ENCODE measurements around the gene CABS1. TPM values are rescaled to one million over a fixed set of nuclear protein-coding genes. Genes with fewer than 3 reads are reported as not detected.
A peak's percentile ranks its signal among the peaks of the same experiment; 100 is the strongest.

Gene CABS1
- total and polyA plus RNA-seq, 10 of the 15 experiments (the other 5 are each of a cell fraction or from before 2014, with no cell fraction given): not detected

DNA sequence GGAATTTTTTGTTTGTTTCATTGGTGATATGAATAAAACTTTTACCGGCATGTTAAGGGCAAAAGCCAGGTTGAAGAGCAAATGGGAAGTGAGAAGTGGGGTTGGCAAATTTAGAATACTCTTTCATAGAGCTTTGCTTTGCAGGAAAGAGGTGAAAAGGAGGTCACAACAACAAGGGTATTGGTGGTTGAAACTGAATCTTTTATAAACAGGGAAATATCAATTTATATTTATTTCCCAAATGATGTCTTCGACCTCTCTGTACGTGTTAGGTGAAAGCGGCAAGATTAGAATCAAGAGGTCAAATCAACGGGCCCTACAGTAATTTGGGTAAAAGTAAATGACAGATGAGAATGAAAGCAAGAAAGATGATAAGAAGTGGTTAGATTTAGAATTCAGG lies 29.2 kb downstream of the CABS1 start (continued):
- TF ChIP-seq, protein P1, sequence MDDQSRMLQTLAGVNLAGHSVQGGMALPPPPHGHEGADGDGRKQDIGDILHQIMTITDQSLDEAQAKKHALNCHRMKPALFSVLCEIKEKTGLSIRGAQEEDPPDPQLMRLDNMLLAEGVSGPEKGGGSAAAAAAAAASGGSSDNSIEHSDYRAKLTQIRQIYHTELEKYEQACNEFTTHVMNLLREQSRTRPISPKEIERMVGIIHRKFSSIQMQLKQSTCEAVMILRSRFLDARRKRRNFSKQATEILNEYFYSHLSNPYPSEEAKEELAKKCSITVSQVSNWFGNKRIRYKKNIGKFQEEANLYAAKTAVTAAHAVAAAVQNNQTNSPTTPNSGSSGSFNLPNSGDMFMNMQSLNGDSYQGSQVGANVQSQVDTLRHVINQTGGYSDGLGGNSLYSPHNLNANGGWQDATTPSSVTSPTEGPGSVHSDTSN (IDR thresholded peaks at IDR 0.05; ENCODE audit: insufficient replicate concordance, low read depth, low read length): no peak
- TF ChIP-seq IKZF1 (conservative IDR thresholded peaks at IDR 0.05) (peak; percentile 59), BHLHE40 (IDR thresholded peaks at IDR 0.05; ENCODE audit: borderline replicate concordance in 1 of 2, low read depth in 2 of 2, low read length in 1 of 2) (no peak), ATF7 (IDR thresholded peaks at IDR 0.05; ENCODE audit: low read depth) (peak; percentile 50), CBFB (IDR thresholded peaks at IDR 0.05; ENCODE audit: low read depth) (no peak), KAT2A (conservative IDR thresholded peaks at IDR 0.05; ENCODE audit: control insufficient read depth, low read depth, low read length) (no peak), SPI1 (IDR thresholded peaks at IDR 0.05; ENCODE audit: borderline replicate concordance, insufficient read depth, low read depth, low read length) (peak; percentile 44; the same call in 1 of the 2 replicates), IKZF2 (IDR thresholded peaks at IDR 0.05) (peak; percentile 70 to 75; a peak in 3 of 4 replicates), MEF2B (IDR thresholded peaks at IDR 0.05; ENCODE audit: partially characterized antibody, poor library complexity, severe bottlenecking) (peak; percentile 68), TCF12 (IDR thresholded peaks at IDR 0.05; ENCODE audit: low read depth, low read length) (no peak), EP300 (IDR thresholded peaks at IDR 0.05; ENCODE audit: borderline replicate concordance in 1 of 2, control insufficient read depth in 1 of 2, low read depth in 2 of 2, low read length in 2 of 2) (peak; percentile 29 to 34; a peak in 2 of 4 replicates)
- TF ChIP-seq, protein P2, sequence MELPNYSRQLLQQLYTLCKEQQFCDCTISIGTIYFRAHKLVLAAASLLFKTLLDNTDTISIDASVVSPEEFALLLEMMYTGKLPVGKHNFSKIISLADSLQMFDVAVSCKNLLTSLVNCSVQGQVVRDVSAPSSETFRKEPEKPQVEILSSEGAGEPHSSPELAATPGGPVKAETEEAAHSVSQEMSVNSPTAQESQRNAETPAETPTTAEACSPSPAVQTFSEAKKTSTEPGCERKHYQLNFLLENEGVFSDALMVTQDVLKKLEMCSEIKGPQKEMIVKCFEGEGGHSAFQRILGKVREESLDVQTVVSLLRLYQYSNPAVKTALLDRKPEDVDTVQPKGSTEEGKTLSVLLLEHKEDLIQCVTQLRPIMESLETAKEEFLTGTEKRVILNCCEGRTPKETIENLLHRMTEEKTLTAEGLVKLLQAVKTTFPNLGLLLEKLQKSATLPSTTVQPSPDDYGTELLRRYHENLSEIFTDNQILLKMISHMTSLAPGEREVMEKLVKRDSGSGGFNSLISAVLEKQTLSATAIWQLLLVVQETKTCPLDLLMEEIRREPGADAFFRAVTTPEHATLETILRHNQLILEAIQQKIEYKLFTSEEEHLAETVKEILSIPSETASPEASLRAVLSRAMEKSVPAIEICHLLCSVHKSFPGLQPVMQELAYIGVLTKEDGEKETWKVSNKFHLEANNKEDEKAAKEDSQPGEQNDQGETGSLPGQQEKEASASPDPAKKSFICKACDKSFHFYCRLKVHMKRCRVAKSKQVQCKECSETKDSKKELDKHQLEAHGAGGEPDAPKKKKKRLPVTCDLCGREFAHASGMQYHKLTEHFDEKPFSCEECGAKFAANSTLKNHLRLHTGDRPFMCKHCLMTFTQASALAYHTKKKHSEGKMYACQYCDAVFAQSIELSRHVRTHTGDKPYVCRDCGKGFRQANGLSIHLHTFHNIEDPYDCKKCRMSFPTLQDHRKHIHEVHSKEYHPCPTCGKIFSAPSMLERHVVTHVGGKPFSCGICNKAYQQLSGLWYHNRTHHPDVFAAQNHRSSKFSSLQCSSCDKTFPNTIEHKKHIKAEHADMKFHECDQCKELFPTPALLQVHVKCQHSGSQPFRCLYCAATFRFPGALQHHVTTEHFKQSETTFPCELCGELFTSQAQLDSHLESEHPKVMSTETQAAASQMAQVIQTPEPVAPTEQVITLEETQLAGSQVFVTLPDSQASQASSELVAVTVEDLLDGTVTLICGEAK (IDR thresholded peaks at IDR 0.05; ENCODE audit: borderline replicate concordance): no peak
